Breast epithelium (tissue), 3 donors: ENCODE data around the gene ABHD4.

Source experiments
- POLR2A ChIP-seq: fragments of 450-650 bp; IDR thresholded peaks from one replicate; pipeline ENCODE4 v1.6.1; 2016; ENCODE audit warnings: antibody characterized with exemption, mild to moderate bottlenecking, moderate library complexity
- POLR2AphosphoS5 ChIP-seq, 3 donors: sonication (generic); formaldehyde crosslinking; IDR thresholded peaks; one replicate each; pipeline ENCODE4 v1.6.1; 2017; ENCODE audit warnings: antibody characterized with exemption in 3 of 3
- TF ChIP-seq, protein P1 (sequence below), 3 donors: fragments of 450-650 bp; IDR thresholded peaks; one replicate each; pipeline ENCODE4 v1.5.1; 2016 to 2017; ENCODE audit warnings: antibody characterized with exemption in 3 of 3, mild to moderate bottlenecking in 3 of 3, moderate library complexity in 3 of 3

DNA sequence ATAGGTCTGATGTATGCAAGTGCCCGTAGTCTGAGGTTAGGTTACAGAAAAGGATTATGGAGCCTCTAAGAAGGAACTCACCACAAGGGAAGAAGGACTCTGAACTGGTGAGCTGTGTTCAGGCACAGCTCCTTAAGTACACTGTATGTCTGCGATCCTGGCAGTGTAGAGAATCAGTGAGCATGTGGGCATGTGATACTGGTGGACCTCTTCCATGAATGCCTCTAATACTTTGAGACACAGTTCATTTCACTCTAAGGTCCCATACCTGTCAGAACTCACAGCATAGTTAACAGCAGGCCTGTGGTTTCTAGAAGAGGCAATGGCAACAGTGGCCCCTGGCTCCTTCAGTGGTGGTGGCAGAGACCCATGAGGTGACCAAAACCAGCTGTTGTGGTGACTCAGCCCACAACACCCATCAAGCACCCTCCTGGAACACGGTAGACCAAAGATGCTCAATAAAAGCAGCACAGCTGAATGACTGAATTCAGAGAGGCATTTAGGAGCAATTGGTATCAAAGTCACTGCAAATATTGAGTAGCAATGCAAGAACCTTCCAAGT, 52.9 kb downstream of the ABHD4 start:
- TF ChIP-seq, protein P1, sequence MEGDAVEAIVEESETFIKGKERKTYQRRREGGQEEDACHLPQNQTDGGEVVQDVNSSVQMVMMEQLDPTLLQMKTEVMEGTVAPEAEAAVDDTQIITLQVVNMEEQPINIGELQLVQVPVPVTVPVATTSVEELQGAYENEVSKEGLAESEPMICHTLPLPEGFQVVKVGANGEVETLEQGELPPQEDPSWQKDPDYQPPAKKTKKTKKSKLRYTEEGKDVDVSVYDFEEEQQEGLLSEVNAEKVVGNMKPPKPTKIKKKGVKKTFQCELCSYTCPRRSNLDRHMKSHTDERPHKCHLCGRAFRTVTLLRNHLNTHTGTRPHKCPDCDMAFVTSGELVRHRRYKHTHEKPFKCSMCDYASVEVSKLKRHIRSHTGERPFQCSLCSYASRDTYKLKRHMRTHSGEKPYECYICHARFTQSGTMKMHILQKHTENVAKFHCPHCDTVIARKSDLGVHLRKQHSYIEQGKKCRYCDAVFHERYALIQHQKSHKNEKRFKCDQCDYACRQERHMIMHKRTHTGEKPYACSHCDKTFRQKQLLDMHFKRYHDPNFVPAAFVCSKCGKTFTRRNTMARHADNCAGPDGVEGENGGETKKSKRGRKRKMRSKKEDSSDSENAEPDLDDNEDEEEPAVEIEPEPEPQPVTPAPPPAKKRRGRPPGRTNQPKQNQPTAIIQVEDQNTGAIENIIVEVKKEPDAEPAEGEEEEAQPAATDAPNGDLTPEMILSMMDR (IDR thresholded peaks at IDR 0.05) = no peak
- TF ChIP-seq POLR2A (no peak), POLR2AphosphoS5 (IDR thresholded peaks at IDR 0.05) (no peak)
